SK-N-SH treated with all-trans-retinoic acid at 6 μM for 48 hours (cell line): Measurements from ENCODE around the gene DSTYK.

ENCODE experiments used
- CSDC2 ChIP-seq: fragments of 250-450 bp; sonication (Bioruptor Pico); IDR thresholded peaks from 2 replicates; pipeline ENCODE4 v1.5.0; 2020; ENCODE audit warnings: mild to moderate bottlenecking, moderate library complexity
- ZNF565 ChIP-seq: fragments of 450-650 bp; formaldehyde crosslinking; conservative IDR thresholded peaks from 2 replicates; pipeline ENCODE4 v1.5.0; 2020; ENCODE audit warnings: low read depth, mild to moderate bottlenecking, moderate library complexity
- TF ChIP-seq, protein P1 (sequence below): fragments of 250-450 bp; sonication (Bioruptor Pico); IDR thresholded peaks from 2 replicates; pipeline ENCODE4 v1.5.1; 2020; ENCODE audit warnings: low read depth, mild to moderate bottlenecking, moderate library complexity

DNA sequence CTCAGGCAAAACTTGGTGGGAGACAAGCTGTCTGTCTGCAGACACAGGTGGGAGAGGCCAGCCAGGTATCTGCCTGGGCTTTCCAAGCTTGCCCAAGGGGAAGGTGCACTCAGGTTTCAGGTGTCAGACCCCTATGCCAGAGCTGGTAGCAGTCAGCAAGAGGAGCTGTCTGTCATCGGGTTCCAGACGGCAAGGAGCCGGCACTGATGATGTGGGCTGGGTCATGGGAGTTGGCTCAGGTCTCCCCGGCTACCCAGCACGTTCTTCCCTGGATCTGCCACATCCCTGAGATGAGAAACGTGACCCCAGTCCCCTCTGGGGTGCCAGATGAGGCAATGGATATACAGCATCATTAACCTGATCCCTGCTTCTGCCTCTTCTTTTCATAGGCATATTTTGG is 39.2 kb upstream of the DSTYK start:
- TF ChIP-seq ZNF565 (CRISPR knock-in tag) (no peak), CSDC2 (CRISPR knock-in tag) (no peak)
- TF ChIP-seq, protein P1, sequence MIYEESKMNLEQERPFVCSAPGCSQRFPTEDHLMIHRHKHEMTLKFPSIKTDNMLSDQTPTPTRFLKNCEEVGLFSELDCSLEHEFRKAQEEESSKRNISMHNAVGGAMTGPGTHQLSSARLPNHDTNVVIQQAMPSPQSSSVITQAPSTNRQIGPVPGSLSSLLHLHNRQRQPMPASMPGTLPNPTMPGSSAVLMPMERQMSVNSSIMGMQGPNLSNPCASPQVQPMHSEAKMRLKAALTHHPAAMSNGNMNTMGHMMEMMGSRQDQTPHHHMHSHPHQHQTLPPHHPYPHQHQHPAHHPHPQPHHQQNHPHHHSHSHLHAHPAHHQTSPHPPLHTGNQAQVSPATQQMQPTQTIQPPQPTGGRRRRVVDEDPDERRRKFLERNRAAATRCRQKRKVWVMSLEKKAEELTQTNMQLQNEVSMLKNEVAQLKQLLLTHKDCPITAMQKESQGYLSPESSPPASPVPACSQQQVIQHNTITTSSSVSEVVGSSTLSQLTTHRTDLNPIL (CRISPR knock-in tag), result no peak
